Cardiac septum (tissue), 1 donor: ENCODE data around the gene DCDC2B. TPM values are rescaled to one million over a fixed set of nuclear protein-coding genes. Genes with fewer than 3 reads are reported as not detected.
A peak's percentile ranks its signal among the peaks of the same experiment; 100 is the strongest.
"Not testable (repeated sequence)": the region's sequence is repeated elsewhere in the genome, so short reads cannot be mapped to it uniquely, and the experiment has no call there.

Experiments used
- DNase-seq: peaks from one replicate; pipeline ENCODE4 v3.0.0-alpha.2; 2020; ENCODE audit warnings: low spot score
- intact Hi-C: fragments of 100-400 bp; cut with DNase I; formaldehyde crosslinking; loops from one replicate; pipeline ENCODE4 v1.14.0; 2022
- long read RNA-seq: library from polyadenylated mRNA; unstranded; transcript quantifications from one replicate; pipeline ENCODE4 v2.0.0, GENCODE V29; 2021
- total RNA-seq: library from RNA; stranded (reverse); fragmentation: NEBNext Ultra II Directional; extraction: Animal tissue kit (Norgen Biotek cat#: 25700); gene quantifications from one replicate; pipeline ENCODE4 v1.2.1, GENCODE V29; 2021
- donor health status: DM: no; HTN: no; CAD: no.

DCDC2B gene
- total RNA-seq = not detected
- long read RNA-seq, partial matches to known transcripts = 0 of 5 reads
- long read RNA-seq, other reads (novel, unspliced or antisense) = 5 of 5 reads

GRCh38 chr1:32208891-32209328 is at the start of gene DCDC2B:
DCDC2B (plus strand) TSS chr1:32209089; CDS start chr1:32209094, 5 bp downstream.
- intact Hi-C loops = no loop called here
- no peak for DNase-seq

GRCh38 chr1:32159189-32159588 is 49.7 kb upstream of the DCDC2B start:
- DNase-seq = no peak
- intact Hi-C loops = no loop called here

DNA sequence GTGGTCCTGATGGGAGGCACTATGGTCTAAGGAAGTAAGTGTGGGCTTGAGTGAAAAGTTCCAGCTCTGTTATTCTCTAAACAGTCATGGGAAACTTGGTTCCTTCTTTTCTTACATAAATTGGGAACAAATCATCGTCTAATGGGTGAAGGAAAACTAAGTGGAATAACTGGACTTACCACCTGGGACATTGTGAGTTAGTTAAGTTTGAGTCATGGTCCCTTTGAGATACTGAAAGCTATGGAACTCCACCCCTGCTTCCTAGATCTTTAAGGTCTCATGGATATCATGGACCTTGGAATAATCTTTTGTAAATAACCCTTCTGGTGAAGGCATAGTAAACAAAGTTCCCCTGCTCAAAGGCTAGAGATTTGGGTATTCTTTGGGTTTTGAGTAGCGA is 45.5 kb upstream of the DCDC2B start:
- DNase-seq = no peak
- intact Hi-C loops = no loop called here

DNA sequence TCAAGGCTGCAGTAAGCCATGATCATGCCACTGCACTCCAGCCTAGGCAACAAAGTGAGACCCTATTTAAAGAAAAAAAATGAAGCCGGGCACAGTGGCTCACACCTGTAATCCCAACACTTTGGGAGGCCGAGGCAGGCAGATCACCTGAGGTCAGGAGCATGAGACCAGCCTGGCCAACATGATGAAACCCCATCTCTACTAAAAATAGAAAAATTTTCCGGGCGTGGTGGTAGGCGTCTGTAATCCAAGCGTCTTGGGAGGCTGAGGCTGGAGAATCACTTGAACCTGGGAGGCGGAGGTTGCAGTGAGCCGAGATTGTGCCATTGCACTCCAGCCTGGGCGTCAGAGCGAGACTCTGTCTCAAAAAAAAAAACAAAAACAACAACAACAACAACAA is 43.3 kb upstream of the DCDC2B start:
- DNase-seq, intact Hi-C loops: not testable (repeated sequence)

GRCh38 chr1:32170991-32171390 is 37.9 kb upstream of the DCDC2B start:
- DNase-seq = no peak
- intact Hi-C loops = no loop called here

DNA sequence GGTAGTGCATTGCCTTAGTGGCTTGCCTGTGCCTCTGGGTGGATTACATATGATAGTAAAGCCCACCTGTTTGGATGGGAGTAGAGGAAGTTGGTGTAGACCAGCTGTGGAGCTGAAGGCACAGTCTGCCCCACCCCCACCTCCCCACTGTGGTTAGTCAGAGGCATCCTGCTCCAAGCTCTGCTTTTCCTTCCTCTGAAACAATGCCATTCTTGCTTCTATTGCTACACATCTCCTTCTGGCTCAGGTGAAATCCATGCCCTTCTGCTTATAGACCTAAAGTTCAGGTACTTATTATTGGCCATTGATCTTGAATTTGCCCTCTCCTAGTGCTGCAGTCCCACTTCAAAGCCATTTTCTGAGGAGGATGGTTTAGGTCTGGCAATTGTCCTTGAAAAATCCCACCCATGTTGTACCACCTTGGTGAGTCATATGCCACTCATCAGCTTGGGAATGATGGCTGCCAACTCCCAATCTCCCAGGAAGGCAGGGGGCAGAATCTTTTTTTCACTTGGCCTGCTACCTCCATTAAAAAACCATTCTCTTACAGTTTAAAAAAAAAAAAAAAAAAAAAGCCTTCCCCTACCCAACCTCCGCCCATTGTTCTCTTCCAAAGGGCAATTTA is 36.2 kb upstream of the DCDC2B start:
- intact Hi-C loops = no loop called here
- no peak for DNase-seq

- intact Hi-C loops = loop anchor here (5.0 kb wide), 1 partner anchor 71 kb away; the partner anchor contains the start of gene KPNA6
- no peak for DNase-seq
Measured at GRCh38 chr1:32178380-32179192, 30.3 kb upstream of the DCDC2B start.

GRCh38 chr1:32179193-32179442 is 29.8 kb upstream of the DCDC2B start:
- intact Hi-C loops = loop anchor here (5.0 kb wide), 1 partner anchor 72 kb away; the partner anchor contains the start of gene KPNA6
- no peak for DNase-seq

- intact Hi-C loops = loop anchor here (5.0 kb wide), 1 partner anchor 72 kb away; the partner anchor contains the start of gene KPNA6
- DNase-seq = peak; percentile 98
Measured at GRCh38 chr1:32179443-32180185, 29.3 kb upstream of the DCDC2B start, which contains the start of gene TXLNA. TXLNA (plus strand) TSS chr1:32179675; CDS start chr1:32180346, 671 bp downstream.

DNA sequence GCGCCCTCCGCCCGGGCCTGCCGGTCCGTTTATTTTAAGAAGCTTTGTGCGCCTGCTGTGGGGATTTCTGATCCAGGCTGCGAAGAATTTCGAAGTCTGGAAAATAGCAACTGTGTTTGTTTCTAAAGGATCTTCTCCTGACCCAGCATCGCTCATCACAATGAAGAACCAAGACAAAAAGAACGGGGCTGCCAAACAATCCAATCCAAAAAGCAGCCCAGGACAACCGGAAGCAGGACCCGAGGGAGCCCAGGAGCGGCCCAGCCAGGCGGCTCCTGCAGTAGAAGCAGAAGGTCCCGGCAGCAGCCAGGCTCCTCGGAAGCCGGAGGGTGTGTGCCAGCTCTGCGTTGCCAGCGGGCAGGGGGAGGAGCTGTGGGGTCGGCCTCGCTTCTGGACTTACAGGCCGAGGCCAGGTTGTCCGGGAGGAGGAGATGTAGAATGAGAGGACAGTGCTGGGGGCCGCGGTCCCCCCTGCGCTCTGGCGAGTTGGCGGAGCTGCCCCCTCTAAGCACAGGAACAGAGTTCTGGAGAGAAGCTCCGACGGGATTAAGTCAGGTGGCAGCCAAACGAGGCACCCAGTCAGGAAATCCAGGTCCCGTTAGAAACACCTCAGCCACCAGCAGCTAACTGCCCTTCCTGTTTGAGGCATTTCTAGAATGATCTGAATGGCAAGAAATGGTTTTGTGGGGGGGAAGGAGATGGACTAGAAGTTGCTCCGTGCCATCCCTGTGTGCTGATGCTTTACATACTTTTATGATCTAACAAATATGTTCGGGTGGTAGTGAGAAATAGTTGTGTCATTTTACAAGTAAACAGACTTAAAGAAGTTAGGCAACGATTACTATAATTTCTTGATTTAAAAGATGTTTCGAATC is 28.5 kb upstream of the DCDC2B start:
- peak; percentile 78 for DNase-seq
- intact Hi-C loops = no loop called here

- DNase-seq = no peak
- intact Hi-C loops = no loop called here
Measured at GRCh38 chr1:32181065-32181464, 27.8 kb upstream of the DCDC2B start.

DNA sequence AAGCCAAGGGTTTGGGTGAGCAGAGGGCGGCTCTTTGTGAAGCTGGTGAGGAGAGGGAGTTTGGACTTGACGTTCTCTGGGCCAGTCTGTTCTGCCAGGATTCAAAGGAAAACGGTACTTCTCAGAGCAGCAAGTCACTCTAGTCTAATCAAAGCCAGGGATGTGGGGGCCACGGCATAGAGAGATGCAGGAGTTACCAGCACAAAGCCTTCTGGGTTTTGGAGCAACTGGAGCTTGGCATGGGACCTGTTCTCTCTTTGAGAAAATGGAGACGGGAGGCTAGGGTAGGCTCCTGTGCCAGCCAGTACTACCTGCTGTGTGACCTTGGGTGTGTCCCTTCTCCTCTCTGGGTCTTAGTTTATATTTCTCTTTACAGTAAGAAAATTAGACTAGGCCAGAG is 27.3 kb upstream of the DCDC2B start:
- intact Hi-C loops = no loop called here
- DNase-seq = no peak

- intact Hi-C loops = no loop called here
- DNase-seq = no peak
Measured at GRCh38 chr1:32182060-32182459, 26.8 kb upstream of the DCDC2B start.

GRCh38 chr1:32184650-32185049 is 24.2 kb upstream of the DCDC2B start:
- DNase-seq = no peak
- intact Hi-C loops = no loop called here

DNA sequence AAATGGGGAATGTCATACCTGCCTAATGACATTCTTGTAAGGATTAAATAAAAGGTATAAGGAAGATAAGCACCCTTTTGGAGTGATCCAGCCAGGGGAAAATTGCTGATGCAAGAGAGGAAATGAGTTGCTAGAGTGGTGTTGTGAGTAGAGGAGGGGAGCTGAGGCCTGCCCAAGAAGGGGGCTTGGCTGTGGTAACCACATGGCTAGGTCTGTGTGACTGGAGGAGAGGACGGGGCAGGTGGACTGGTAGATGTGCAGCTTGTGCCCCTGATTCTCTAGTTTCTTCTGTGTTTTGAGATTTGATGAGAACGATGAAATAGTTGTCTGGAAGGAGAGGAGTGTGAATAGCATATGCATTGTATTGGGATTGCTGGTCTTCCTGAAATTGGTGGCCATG is 22.8 kb upstream of the DCDC2B start:
- no peak for DNase-seq
- intact Hi-C loops = no loop called here

- DNase-seq = no peak
- intact Hi-C loops = no loop called here
Measured at GRCh38 chr1:32186491-32186890, 22.4 kb upstream of the DCDC2B start.

DNA sequence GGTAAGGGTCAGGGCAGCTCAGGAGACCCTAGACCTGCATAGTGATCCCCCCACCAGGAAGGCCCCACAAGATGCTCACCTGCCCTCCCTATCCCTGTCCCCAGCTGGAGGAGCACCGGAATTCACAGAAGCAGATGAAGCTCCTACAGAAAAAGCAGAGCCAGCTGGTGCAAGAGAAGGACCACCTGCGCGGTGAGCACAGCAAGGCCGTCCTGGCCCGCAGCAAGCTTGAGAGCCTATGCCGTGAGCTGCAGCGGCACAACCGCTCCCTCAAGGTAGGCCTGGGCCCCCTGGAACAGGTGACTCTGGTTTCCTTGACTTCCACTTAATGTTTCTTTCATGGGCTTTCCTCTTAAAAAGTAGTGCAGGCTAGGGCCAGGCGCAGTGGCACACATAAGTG is 21.0 kb upstream of the DCDC2B start:
- no peak for DNase-seq
- intact Hi-C loops = no loop called here

DNA sequence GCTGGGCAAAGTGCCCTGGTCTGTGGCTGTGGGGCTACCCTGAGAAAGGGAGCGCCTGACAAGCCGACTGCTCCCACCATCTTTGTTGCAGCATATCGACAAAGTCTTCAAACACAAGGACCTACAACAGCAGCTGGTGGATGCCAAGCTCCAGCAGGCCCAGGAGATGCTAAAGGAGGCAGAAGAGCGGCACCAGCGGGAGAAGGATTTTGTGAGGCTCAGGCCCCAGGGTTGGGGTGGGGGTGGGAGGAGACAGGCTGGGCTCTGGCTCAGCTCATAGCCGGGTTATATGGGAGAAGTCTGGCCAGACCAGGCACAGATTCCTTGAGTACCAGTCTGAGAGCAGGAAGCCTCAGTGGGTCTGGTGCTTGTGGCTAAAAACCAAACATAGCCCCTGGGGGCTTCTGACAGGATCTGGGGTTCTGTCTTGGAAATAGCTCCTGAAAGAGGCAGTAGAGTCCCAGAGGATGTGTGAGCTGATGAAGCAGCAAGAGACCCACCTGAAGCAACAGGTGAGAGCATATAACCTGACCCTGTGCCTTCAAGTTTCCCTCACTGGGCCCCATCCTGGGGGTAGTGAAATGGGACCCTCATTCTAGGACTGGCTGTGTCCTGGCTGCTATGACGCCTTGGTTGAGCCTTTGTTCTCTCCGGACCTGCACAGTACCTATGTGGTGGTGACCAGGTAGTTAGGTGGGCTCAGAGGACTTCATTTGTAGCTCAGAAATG is 16.5 kb upstream of the DCDC2B start:
- intact Hi-C loops = no loop called here
- peak; percentile 46 for DNase-seq

- no peak for DNase-seq
Measured at GRCh38 chr1:32194984-32195383, 13.9 kb upstream of the DCDC2B start.

More at GRCh38 chr1:32194984-32195383, 13.9 kb upstream of the DCDC2B start:
- intact Hi-C loops = loop anchor here (5.0 kb wide), 1 partner anchor 88 kb away; the partner anchor contains the start of gene KPNA6
